ENCODE results near the gene MIS18A. TPM values are rescaled to one million over a fixed set of nuclear protein-coding genes. Genes with fewer than 3 reads are reported as not detected.

The MIS18A gene
- total and polyA plus RNA-seq, 2 experiments from 2014 or later = 46.1 to 133 TPM

DNA sequence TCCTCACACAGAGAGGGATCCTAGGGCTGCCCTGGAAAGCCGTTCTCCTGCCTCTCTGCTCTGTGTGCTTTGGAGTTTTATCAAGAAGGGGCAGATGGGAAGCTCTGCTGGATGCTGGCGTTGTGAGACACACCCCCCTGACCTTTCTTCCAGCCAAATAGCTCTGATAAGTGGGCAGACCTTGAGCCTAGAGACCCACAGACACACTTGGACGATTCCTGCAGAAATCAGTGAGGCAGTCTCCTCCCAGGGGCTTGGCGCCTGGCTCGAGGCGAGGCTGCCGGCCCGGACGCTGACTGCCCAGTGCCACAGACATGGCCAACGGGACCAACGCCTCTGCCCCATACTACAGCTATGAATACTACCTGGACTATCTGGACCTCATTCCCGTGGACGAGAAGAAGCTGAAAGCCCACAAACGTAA lies 19.8 kb upstream of the MIS18A start, which contains the start of gene MRAP:
TSS of gene MRAP (plus strand) at position 198 of the 424 bp plus-strand sequence. CDS start at position 315, 117 bp downstream.
- Mint-ChIP-seq H3K9me3 (no peaks in the 10 kb centered on the region), H3K4me1 (no peaks in the 10 kb centered on the region), H3K27ac (no peak within 1 kb of the TSS), H3K4me3 (no peak within 1 kb of the TSS), H3K27me3 (ENCODE audit: insufficient read depth, low read depth, poor library complexity) (no peaks in the 10 kb centered on the region), H3K36me3 (ENCODE audit: low read depth) (peaks cover 12% of the 10 kb centered on the region)
- no peaks in the 10 kb centered on the region for H3K4me1 ChIP-seq (ENCODE audit: insufficient read depth)
- no peak for DNase-seq (ENCODE audit: low spot score)
- 0 out of 2 replicates have a peak, but pooled peaks cover 2% of the 10 kb centered on the region for H3K9me2 ChIP-seq (ENCODE audit: insufficient read depth)
- no peak within 1 kb of the TSS for H3K4me3 ChIP-seq
- no peaks in the 10 kb centered on the region for H3F3A ChIP-seq (replicated peaks; ENCODE audit: low read depth)
- no peaks in the 10 kb centered on the region for H3K36me3 ChIP-seq (ENCODE audit: insufficient read depth)
- no peaks in the 10 kb centered on the region; the same call in 1 of the 2 replicates for H4K20me1 ChIP-seq (replicated peaks; ENCODE audit: insufficient read depth)
- H3K27ac ChIP-seq (ENCODE audit: low read depth) = no peak within 1 kb of the TSS
- H2AFZ ChIP-seq = no peak within 1 kb of the TSS
- ATAC-seq = no peak; the same call in 2 of the 3 replicates
- H3K79me2 ChIP-seq (replicated peaks; ENCODE audit: insufficient read depth) = no peaks in the 10 kb centered on the region
- H3K4me2 ChIP-seq = no peak within 1 kb of the TSS
- no peaks in the 10 kb centered on the region for H3K27me3 ChIP-seq (ENCODE audit: insufficient read depth)
- TF ChIP-seq, protein P1, sequence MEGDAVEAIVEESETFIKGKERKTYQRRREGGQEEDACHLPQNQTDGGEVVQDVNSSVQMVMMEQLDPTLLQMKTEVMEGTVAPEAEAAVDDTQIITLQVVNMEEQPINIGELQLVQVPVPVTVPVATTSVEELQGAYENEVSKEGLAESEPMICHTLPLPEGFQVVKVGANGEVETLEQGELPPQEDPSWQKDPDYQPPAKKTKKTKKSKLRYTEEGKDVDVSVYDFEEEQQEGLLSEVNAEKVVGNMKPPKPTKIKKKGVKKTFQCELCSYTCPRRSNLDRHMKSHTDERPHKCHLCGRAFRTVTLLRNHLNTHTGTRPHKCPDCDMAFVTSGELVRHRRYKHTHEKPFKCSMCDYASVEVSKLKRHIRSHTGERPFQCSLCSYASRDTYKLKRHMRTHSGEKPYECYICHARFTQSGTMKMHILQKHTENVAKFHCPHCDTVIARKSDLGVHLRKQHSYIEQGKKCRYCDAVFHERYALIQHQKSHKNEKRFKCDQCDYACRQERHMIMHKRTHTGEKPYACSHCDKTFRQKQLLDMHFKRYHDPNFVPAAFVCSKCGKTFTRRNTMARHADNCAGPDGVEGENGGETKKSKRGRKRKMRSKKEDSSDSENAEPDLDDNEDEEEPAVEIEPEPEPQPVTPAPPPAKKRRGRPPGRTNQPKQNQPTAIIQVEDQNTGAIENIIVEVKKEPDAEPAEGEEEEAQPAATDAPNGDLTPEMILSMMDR (conservative IDR thresholded peaks at IDR 0.05; ENCODE audit: low read depth in 2 of 2) = no peak
- TF ChIP-seq, protein P2, sequence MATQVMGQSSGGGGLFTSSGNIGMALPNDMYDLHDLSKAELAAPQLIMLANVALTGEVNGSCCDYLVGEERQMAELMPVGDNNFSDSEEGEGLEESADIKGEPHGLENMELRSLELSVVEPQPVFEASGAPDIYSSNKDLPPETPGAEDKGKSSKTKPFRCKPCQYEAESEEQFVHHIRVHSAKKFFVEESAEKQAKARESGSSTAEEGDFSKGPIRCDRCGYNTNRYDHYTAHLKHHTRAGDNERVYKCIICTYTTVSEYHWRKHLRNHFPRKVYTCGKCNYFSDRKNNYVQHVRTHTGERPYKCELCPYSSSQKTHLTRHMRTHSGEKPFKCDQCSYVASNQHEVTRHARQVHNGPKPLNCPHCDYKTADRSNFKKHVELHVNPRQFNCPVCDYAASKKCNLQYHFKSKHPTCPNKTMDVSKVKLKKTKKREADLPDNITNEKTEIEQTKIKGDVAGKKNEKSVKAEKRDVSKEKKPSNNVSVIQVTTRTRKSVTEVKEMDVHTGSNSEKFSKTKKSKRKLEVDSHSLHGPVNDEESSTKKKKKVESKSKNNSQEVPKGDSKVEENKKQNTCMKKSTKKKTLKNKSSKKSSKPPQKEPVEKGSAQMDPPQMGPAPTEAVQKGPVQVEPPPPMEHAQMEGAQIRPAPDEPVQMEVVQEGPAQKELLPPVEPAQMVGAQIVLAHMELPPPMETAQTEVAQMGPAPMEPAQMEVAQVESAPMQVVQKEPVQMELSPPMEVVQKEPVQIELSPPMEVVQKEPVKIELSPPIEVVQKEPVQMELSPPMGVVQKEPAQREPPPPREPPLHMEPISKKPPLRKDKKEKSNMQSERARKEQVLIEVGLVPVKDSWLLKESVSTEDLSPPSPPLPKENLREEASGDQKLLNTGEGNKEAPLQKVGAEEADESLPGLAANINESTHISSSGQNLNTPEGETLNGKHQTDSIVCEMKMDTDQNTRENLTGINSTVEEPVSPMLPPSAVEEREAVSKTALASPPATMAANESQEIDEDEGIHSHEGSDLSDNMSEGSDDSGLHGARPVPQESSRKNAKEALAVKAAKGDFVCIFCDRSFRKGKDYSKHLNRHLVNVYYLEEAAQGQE (IDR thresholded peaks at IDR 0.05; ENCODE audit: unreplicated experiment) = no peak
- TF ChIP-seq POLR2AphosphoS5 (IDR thresholded peaks at IDR 0.05; ENCODE audit: low read depth) = no peak
- TF ChIP-seq ZNF331 (CRISPR knock-in tag; IDR thresholded peaks at IDR 0.05; ENCODE audit: low read depth) = no peak
- TF ChIP-seq EZH2 (IDR thresholded peaks at IDR 0.05; ENCODE audit: low read depth, unreplicated experiment) = no peak
- no peak for TF ChIP-seq NANOG (IDR thresholded peaks at IDR 0.05; ENCODE audit: borderline replicate concordance)
- no peak for TF ChIP-seq CREB1 (CRISPR knock-in tag; IDR thresholded peaks at IDR 0.05; ENCODE audit: low read depth)

DNA sequence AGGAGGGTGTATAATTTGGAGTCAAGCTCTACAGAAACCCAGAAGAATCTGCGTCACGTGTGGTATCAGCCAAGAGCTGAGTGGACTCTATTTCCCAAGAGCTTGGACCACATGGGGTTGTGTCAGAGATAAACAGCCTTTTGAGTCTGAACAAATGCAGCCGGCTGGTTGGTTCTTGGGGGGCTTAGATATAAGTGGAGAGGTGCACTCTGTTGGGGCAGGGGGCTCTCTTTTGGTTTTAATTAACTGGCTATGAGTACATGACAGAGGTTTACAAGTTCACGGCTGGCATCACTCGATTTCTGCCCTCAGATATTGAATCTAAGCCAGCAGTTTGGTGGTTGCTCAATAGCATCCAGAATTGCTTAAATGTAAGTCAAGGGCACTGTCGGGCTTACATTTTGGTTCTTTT lies 19.3 kb upstream of the MIS18A start:
- no peaks in the 10 kb centered on the region; the same call in 1 of the 2 replicates for H4K20me1 ChIP-seq (replicated peaks; ENCODE audit: insufficient read depth)
- 0 out of 2 replicates have a peak, but pooled peaks cover 2% of the 10 kb centered on the region for H3K9me2 ChIP-seq (ENCODE audit: insufficient read depth)
- no peaks in the 10 kb centered on the region for H3K36me3 ChIP-seq (ENCODE audit: insufficient read depth)
- H2AFZ ChIP-seq = no peak overlapping the region
- H3K9me3 Mint-ChIP-seq = no peaks in the 10 kb centered on the region
- no peaks in the 10 kb centered on the region for H3K27me3 Mint-ChIP-seq (ENCODE audit: insufficient read depth, low read depth, poor library complexity)
- no peaks in the 10 kb centered on the region for H3K79me2 ChIP-seq (replicated peaks; ENCODE audit: insufficient read depth)
- H3K27ac ChIP-seq (ENCODE audit: low read depth) = no peak overlapping the region
- no peak overlapping the region for H3K4me3 Mint-ChIP-seq
- DNase-seq (ENCODE audit: low spot score) = no peak
- no peak overlapping the region for H3K27ac Mint-ChIP-seq
- H3K4me3 ChIP-seq = no peak overlapping the region
- no peaks in the 10 kb centered on the region for H3K4me1 Mint-ChIP-seq
- H3K27me3 ChIP-seq (ENCODE audit: insufficient read depth) = no peaks in the 10 kb centered on the region
- peaks cover 12% of the 10 kb centered on the region for H3K36me3 Mint-ChIP-seq (ENCODE audit: low read depth)
- no peaks in the 10 kb centered on the region for H3K4me1 ChIP-seq (ENCODE audit: insufficient read depth)
- H3K4me2 ChIP-seq = no peak overlapping the region
- H3F3A ChIP-seq (replicated peaks; ENCODE audit: low read depth) = no peaks in the 10 kb centered on the region
- ATAC-seq = no peak
- TF ChIP-seq JUNB (IDR thresholded peaks at IDR 0.05; ENCODE audit: unreplicated experiment) (no peak), CREB1 (CRISPR knock-in tag; IDR thresholded peaks at IDR 0.05; ENCODE audit: low read depth) (no peak), NANOG (IDR thresholded peaks at IDR 0.05; ENCODE audit: borderline replicate concordance) (no peak), POLR2AphosphoS5 (IDR thresholded peaks at IDR 0.05; ENCODE audit: low read depth) (no peak), EZH2 (IDR thresholded peaks at IDR 0.05; ENCODE audit: low read depth, unreplicated experiment) (no peak), STAT1 (IDR thresholded peaks at IDR 0.05; ENCODE audit: unreplicated experiment) (no peak), EZH2phosphoT487 (IDR thresholded peaks at IDR 0.05; ENCODE audit: unreplicated experiment) (no peak), ZNF114 (CRISPR knock-in tag; IDR thresholded peaks at IDR 0.05) (no peak)
- TF ChIP-seq, protein P3, sequence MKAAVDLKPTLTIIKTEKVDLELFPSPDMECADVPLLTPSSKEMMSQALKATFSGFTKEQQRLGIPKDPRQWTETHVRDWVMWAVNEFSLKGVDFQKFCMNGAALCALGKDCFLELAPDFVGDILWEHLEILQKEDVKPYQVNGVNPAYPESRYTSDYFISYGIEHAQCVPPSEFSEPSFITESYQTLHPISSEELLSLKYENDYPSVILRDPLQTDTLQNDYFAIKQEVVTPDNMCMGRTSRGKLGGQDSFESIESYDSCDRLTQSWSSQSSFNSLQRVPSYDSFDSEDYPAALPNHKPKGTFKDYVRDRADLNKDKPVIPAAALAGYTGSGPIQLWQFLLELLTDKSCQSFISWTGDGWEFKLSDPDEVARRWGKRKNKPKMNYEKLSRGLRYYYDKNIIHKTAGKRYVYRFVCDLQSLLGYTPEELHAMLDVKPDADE (IDR thresholded peaks at IDR 0.05) = no peak
- TF ChIP-seq, protein P1 (conservative IDR thresholded peaks at IDR 0.05; ENCODE audit: low read depth in 2 of 2) = no peak
